Central memory CD4-positive, alpha-beta T cell (primary cell): ENCODE measurements around the gene PDXP.
"Not testable (repeated sequence)": the region's sequence is repeated elsewhere in the genome, so short reads cannot be mapped to it uniquely, and the experiment has no call there.

Experiments used
- DNase-seq: peaks from one replicate; pipeline ENCODE4 v3.0.0; 2022

PDXP gene

GRCh38 chr22:37650463-37651136 is 7.9 kb upstream of the PDXP start:
- no peak for DNase-seq

- no peak for DNase-seq
Measured at GRCh38 chr22:37654563-37655251, 3.8 kb upstream of the PDXP start.

GRCh38 chr22:37655252-37655563 is 3.3 kb upstream of the PDXP start:
- no peak for DNase-seq

- DNase-seq: not testable (repeated sequence)
Measured at GRCh38 chr22:37656583-37656982, 1.9 kb upstream of the PDXP start.

- no peak for DNase-seq
Measured at GRCh38 chr22:37657590-37658132, 862 bp upstream of the PDXP start.

- DNase-seq: no peak
Measured at GRCh38 chr22:37659066-37659896, 758 bp downstream of the PDXP start.

GRCh38 chr22:37659897-37660708 is 1.6 kb downstream of the PDXP start:
- DNase-seq: no peak

GRCh38 chr22:37660709-37661045 is 2.2 kb downstream of the PDXP start:
- DNase-seq: no peak

GRCh38 chr22:37661160-37661924 is 2.8 kb downstream of the PDXP start:
- no peak for DNase-seq

GRCh38 chr22:37662039-37662438 is 3.5 kb downstream of the PDXP start:
- DNase-seq: no peak

- DNase-seq: no peak
Measured at GRCh38 chr22:37663521-37664140, 5.1 kb downstream of the PDXP start.

GRCh38 chr22:37664249-37665101 is 6.0 kb downstream of the PDXP start:
- DNase-seq: no peak

- no peak for DNase-seq
Measured at GRCh38 chr22:37665487-37665886, 7.0 kb downstream of the PDXP start.

- no peak for DNase-seq
Measured at GRCh38 chr22:37669586-37669985, 11.1 kb downstream of the PDXP start.

GRCh38 chr22:37672206-37672919 is 13.8 kb downstream of the PDXP start:
- DNase-seq: peak; percentile 31

- no peak for DNase-seq
Measured at GRCh38 chr22:37672920-37673455, 14.5 kb downstream of the PDXP start.

GRCh38 chr22:37674248-37674647 is 15.7 kb downstream of the PDXP start:
- DNase-seq: no peak

- DNase-seq: peak; percentile 66
Measured at GRCh38 chr22:37674951-37675929, 16.7 kb downstream of the PDXP start, which contains the start of gene LGALS1. LGALS1 (plus strand) TSS chr22:37675636; CDS start chr22:37675703, 67 bp downstream.
